Fibroblast of peridontal ligament (primary cell): ENCODE measurements around the gene DTX4.
"Not testable (repeated sequence)": the region's sequence is repeated elsewhere in the genome, so short reads cannot be mapped to it uniquely, and the experiment has no call there.

Source experiments
- DNase-seq: peaks from one replicate; pipeline ENCODE4 v3.0.0-alpha.2; 2010; ENCODE audit errors: extremely low read depth

DTX4 gene

DNA sequence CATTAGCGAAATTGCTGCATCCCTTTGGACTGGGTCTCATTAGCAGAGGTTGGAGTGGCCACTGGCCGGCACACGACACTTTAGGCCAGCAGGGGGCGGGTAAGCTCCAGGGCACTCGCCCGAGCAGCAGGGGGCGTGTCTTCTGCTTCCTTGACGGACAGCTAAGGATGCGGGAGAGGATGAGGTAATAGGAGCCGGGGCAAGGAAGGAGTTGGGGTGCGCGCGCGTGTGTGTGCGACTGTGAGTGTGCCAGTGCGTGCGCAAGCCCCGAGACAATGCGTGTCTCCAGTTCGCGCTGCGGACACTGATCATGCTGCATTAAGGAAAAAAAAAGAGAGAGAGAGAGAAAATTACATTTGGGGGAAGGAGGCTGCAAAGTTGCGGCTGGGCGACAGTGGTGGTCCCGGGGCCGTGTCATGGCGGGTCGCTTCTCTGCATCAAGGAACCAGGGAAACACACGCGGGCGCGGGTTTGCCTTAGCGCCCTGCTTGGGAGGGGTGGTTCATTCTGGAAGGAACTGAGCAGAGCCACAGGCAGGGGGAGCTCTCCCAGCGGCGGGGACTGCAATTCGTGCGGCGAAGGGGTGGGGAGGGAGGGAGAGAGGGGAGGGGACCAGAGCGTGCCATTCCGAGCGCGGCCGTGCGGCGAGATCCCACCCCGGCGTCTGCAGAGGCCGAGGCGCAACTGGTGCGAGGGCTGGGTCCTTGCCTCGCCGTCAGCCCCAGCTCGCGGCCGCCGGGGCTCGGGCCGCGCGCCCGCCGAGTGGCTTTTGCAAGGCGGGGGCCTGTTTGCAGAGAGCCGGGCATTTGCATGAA lies at the start of gene DTX4:
Gene DTX4, plus strand, starts transcription at position 625 of the 815 bp plus-strand sequence. CDS start 464 bp downstream, outside the sequence.
- peak; percentile 82 for DNase-seq

DNA sequence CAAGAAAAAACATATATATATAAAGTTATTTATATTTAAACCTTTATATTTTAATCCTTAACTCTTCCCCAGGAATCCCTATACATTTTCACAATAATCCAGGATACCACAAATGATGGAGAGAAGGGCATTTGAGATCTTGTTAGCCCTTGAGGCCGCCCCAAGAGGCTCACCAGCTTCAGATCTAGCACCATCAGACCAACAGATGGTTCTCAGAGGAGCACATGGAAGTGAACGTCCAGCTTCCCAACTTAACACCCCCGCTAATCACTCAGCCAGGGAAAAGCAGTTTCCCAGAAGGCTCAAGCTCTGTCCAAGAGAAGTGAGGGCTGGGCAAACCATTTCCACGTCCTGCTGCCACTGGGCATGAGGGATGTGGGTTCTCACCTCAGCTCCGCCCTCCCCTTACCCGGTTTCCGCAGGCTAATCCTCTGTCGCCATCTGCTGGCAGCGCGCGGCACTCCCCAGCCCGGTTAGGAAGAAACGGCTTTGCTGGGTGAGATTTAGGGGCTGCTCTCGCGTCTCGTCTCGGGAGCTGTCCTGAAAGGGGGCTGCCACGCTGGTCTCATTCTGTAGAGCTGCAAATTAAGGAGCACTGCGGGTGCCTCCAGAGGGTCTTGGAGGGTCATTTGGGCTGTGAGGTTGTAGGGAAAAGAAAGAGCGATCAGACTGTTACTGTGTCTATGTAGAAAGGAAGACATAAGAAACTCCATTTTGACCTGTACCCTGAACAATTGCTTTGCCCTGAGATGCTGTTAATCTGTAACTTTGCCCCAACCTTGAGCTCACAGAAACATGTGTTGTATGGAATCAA lies 36.1 kb upstream of the DTX4 start:
- peak; percentile 73 for DNase-seq

DNA sequence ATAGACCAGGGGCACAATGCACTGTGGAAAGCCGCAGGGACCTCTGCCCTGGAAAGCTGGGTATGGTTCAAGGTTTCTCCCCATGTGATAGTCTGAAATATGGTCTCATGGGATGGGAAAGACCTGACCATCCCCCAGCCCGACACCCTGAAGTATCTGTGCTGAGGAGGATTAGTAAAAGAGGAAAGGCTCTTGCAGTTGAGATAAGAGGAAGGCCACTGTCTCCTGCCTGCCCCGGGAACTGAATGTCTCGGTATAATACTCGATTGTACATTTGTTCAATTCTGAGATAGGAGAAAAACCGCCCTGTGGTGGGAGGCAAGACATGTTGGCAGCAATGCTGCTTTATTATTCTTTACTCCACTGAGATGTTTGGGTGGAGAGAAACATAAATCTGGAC lies 35.4 kb upstream of the DTX4 start:
- DNase-seq, result not testable (repeated sequence)

DNA sequence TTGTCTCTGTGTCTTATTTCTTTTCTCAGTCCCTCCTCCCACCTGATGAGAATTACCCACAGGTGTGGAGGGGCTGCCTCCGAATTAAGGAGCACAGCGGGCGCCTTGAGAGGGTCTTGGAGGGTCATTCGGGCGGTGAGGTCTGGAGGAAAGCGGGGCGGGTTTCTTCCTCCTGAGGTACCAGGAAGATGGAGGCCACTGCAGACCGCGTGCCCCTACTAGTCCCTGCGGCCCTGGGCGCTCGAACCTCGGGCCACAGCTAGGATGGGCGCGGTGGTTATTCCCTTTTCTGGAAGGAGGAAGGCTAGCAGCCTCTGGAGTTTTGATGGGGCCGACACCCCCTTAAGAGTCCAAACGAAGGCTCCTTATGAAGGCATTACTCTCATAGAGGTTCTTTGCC lies 34.7 kb upstream of the DTX4 start:
- DNase-seq, result no peak

DNA sequence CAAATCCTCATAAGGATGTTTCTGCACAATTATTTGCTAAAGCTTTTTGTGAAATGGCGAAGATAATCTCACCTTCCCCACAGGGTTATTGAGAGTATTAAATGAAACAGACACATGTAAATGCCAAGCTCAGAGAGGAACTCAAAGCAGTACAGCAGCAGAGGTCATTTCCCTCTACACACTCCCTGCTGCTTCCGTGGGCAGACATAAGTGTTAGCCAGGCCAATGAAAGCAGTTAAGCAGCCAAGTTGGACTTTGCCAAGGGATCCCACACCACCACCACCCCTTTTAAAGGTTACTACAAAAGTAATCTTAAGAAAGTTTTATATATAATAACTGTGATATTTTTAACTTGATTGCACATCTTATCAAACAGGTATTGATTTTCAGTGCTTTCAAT lies 33.3 kb upstream of the DTX4 start:
- DNase-seq, result no peak

DNA sequence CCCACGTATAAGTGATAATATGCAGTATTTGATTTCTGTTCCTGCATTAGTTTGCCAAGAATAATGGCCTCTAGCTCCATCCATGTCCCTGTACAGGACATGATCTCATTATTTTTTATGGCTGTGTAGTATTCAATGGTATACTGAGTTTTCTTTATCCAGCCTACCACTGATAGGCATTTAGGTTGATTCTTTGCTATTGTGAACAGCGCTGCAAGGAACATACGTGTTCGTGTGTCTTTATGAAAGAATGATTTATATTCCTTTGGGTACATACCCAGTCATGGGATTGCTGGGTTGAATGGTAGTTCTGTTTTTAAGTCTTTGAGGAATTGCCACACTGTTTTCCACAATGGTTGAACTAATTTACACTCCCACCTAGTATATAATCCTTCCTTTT lies 30.7 kb upstream of the DTX4 start:
- DNase-seq, result no peak

DNA sequence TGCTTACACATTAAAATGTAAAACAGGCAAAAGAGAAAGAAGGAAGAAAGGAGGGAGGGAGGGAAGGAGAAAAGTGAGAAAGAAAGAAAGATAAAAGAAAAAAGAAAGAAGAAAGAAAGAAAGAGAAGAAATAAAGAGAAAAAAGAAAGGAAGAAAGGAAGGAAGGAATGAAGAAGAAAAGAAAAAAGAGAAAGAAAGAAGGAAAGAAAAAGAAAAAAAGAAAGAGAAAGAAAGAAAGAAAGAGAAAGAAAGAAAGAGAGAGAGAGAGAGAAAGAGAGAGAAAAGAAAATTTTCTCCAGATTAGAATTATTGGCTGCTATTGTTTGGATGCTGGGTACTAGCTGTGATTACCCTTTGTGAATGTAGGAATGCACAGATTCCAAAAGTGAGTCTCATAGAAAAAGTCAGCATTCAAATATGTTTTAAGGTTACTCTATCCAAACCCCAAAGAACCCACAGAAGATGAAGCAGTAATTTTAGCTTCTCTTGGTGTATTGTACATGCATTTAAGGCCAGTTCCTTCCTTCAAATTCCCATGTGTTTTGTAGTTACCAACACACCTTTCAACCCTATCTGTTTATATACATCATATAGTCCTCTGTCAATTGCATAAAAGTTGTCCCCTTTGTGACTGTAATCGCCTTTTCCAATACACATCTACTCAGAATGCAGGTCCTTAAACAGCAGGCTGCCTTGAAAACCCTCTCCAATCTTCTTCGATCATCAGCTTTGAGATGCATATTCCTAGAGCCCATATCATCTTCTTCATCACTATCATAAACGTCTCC lies 30.1 kb upstream of the DTX4 start:
- peak; percentile 67 for DNase-seq

DNA sequence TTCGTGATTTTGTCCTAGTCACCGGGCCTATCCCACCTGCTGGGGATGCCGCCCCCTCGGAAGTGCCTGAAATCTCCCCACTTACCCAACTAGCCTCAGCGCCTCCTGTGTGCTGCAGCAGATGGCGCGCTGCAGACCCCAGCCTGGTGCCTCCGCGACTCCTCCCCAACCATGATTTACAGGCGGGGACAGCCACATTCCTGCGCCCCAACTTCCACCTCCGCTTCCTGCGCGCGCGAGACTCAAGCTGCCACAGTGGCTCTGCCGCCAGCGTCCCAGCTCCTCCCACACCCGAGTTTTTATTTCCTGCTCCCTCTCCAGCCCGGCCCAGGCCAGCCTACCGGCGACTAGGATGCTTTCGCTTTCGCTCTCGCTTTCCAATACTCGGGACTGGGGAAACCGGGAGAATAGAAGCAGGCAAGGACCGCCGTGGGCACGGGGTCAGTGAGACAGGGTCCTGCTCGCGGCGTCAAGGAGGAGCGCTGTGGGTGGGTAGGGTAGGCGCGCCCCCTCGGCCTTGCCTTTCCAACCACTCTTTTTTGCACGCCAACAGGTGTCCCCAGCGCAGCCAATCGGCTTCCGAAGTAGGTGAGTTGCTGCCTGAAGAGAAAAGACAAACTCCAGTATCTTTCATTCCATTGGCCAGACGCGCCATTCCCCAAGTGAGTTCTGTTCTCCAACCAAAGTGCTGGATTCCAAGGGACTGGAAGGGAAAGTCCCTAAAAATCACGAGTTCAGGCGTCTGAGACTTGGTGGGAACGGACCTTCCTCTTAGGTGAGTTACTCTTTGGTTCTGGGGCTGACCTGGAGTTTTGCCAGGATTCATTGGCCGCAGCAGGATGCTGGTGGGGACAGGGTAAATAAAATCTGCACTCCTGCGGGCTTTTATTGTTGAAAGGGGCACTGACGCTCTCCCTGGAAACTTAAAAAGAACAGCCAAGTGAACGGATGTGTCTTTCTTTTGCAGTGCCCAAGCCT lies 29.1 kb upstream of the DTX4 start, which contains the start of gene FAM111A:
Gene FAM111A, plus strand, starts transcription at position 327 of the 978 bp plus-strand sequence. CDS start 6,017 bp downstream, outside the sequence.
- peak; percentile 86 for DNase-seq

DNA sequence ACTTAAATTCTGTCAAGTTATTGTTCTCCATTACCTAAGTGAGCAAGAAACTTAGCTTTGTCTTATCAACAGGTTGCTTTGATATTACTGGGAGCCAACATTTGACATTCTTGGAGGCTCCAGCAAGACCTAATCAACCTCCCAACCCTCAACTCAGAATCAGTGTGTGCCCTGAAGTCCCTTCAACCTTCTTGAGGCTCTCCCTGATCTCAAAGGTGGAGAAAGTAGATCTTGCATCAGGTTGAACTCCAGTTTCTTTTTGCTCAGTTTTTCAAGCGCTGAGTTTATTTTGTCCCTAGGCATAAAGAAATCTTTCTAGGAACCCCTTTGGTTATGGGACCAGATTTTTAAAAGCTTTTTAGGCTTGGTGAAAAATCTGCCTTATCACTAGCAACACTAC lies 27.8 kb upstream of the DTX4 start:
- no peak for DNase-seq

DNA sequence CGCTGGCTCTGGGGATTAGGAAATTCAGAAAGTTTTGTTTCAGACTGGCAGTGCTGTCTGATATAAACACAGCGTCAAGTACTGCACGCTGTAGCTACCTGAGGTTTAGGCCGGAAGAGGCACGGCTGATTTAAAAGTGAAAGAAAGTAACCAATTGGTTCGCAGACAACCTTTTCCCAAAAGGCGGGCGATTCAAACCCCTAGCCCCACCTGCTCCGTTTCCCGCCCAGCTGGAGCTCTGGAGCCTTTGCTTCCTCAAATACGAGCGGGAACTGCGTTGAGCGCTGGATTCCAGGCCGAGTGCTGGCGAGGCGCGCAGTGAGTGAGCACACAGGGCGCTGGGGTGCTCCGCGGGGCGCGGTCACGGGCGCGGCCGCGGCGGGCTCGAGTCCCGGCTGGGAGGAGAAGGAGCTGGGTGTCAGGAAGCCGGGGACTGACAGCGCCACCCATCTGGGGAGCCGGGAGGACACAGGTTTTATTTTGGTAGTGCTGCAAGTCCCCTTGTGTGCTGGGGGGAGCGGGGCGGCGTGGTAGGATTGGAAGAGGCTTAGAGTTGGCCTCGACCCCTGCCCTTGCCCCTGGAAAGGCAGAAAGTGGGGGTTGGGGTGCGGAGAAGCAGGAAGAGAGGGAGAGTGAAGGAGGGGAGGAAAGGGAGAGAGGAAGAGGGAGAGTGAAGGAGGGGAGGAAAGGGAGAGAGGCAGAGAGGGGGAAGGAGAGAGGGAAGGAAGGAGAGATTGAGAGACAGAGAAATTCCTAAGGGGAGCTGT lies 27.2 kb upstream of the DTX4 start:
- DNase-seq, result peak; percentile 83

DNA sequence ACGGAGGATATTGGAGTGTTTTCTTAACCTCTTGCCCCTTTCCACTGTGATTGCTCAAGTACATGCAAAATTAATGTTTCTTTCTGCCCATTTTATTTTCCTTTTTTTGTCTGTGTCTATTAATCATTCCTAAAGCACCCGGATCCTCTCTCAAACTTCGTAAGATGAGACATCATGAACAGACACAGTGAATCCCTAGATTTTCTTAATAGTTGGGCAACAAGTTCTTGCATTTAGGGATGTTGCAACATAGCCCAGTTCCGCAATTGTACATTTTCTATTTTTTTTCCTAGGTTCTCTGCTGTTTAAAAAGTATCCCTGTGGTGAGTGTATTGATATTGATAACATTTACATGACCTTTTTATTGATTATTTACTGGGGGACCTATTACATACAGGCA lies 26.4 kb upstream of the DTX4 start:
- peak; percentile 80 for DNase-seq

DNA sequence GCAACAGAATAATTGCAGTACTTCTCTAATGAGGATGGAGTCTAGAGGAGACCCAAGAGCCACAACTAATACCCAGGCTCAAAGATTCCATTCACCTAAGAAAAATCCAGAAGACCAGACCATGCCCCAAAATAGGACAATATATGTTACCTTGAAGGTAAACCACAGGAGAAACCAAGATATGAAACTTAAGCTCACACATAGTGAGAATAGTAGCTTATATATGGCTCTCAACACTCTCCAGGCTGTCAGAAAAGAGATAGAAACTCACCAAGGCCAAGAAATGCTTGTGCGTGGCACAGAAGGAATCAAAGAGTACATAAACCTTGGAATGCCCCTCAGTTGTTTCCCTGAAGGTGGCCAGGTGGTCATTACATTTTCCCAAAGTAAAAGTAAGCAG lies 20.2 kb upstream of the DTX4 start:
- DNase-seq, result no peak

DNA sequence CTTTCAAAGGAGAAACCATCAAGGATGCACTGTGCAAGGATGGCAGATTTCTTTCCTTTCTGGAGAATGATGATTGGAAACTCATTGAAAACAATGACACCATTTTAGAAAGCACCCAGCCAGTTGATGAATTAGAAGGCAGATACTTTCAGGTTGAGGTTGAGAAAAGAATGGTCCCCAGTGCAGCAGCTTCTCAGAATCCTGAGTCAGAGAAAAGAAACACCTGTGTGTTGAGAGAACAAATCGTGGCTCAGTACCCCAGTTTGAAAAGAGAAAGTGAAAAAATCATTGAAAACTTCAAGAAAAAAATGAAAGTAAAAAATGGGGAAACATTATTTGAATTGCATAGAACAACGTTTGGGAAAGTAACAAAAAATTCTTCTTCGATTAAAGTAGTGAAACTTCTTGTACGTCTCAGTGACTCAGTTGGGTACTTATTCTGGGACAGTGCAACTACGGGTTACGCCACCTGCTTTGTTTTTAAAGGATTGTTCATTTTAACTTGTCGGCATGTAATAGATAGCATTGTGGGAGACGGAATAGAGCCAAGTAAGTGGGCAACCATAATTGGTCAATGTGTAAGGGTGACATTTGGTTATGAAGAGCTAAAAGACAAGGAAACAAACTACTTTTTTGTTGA lies 19.5 kb upstream of the DTX4 start:
- no peak for DNase-seq

DNA sequence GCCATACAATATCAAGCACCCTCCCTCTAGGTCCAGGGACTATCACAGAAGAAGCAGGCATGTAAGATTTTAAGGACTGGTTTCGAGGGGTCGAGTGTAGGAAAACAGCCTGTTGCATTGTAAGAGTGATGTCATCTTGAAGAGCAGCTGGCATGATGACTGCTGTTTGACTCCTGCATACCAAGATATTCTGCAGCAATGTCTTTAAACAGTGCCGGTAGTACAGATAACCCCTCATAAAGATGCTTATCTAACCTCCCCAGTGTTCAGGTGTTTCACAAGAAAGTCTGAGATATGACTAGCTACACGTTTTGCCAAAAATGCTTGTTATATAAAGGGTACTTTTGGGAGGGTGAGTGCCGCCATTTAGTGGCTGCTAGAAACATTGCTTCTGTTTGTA lies 17.3 kb upstream of the DTX4 start:
- DNase-seq, result no peak

DNA sequence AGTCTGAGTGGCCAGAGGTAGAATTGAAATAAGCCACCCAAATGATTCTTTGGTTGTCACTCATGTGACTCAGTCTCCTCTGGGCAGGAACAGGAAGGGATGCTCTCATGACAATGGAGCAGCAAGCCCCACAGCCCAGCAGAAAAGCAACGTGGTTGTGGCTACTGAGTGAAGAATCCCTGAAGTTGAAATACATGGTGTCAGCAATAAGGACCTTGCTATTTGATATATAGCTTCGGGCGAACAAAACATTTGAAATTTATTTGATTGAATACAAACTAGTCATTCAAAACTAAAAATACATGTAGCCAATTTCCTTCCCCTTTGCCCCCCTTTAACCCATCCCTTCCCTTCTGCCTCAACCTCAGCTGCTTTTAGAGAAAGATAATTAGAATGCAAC lies 14.5 kb upstream of the DTX4 start:
- DNase-seq, result no peak

DNA sequence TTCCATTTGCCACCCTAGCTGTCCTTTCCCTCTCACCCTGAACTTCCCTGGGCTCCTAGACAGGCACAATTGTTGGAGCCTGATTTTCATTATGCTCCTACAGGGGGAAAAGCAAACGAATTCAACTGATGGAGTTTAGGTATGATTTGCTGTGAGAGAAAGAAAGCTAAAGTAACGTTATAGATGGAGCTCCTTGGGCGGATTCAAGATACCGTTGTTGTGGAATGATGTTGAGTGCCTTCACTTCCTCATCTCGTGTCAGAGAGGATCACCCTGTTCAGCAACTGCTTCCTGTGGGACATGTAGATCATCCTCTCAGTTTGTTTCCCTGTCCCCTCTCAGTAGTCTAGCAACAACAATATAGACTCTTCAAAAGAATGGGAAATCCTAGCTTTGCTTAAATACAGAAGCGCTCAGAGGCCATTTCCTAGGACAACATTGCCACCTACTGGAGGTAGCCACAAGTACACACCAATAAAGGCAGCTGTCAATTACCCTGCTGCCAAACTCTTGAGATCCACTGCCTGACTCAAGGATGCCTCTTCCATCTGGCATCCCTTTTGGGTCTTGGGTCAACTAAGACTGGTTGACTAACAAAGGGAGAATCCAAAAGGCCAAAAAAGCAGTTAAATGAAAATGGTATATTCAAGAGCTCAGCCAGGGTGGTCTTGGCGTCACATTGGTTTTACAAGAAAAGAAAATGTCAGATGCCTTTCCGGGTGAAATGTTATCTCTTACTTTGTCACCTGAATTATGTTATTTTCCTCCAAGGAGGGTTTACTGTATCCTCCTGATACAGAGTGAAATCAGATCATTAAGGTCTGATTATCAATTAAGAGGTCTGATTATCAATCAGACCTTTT lies 13.5 kb upstream of the DTX4 start:
- DNase-seq, result peak; percentile 89

DNA sequence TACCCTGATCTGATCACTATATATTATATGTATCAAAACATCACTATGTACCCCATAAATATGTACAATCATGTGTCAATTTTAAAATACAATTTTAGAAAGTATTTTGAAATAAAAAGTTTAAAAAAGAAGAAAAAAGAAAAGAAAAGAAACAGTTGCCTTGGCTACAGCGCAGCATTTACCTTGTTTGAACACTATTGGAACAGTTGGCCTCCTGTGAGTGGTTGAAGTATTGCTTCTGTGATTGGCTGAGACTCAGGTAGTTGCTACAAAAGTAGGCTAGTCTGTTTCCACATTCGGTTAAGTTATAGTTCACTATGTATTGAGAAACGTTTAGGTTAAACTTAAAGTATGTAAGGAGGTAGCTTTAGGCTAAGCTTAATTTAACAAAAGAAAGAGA lies 7.9 kb upstream of the DTX4 start:
- DNase-seq, result no peak

DNA sequence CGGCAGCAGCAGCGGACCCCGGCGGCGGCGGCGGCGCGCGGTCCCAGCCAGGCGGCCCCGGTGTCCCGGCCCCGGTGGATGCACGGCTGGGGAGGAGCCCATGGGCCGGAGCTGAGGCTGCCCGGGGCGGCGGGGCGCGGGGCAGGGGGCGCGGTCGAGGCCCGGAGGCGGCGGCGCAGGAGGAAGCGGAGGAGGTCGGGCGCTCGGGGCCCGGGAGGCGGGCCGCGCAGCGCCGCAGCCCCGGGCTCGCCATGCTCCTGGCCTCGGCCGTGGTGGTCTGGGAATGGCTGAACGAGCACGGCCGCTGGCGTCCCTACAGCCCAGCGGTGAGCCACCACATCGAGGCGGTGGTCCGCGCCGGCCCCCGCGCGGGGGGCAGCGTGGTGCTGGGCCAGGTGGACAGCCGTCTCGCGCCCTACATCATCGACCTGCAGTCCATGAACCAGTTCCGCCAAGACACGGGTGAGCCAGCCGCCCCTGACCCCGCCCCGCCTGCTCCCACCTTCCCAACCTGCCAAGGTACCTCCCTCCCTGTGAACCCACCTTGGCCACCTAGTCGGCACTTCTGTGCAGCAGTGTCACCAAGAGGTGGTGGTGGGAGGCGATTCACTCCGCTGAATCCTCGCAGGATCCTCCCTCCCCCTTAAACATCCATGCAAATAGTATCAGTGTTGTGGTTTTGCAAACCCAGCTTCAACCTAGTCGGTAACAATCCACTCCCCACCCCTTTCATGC lies 580 bp downstream of the DTX4 start:
- DNase-seq, result no peak
